HEK293 (cell line): ENCODE results near the gene EDARADD.

Source experiments
- BCL11A ChIP-seq: fragments of 450-650 bp; formaldehyde crosslinking; IDR thresholded peaks from 2 replicates; pipeline ENCODE4 v1.5.1; 2016; ENCODE audit warnings: low read depth, missing biosample characterization, missing genetic modification characterization
- BCL11B ChIP-seq: fragments of 450-650 bp; formaldehyde crosslinking; IDR thresholded peaks from 2 replicates; pipeline ENCODE4 v1.5.1; 2016; ENCODE audit warnings: low read depth, missing biosample characterization, missing genetic modification characterization
- GLIS2 ChIP-seq: fragments of 450-650 bp; formaldehyde crosslinking; IDR thresholded peaks from 2 replicates; pipeline ENCODE4 v1.5.1; 2016; ENCODE audit warnings: missing biosample characterization, missing genetic modification characterization
- HOXA7 ChIP-seq: sonication (generic); formaldehyde crosslinking; IDR thresholded peaks from 2 replicates; pipeline ENCODE4 v1.8.1; 2022; ENCODE audit warnings: missing genetic modification reagents, borderline replicate concordance
- KLF1 ChIP-seq: fragments of 450-650 bp; formaldehyde crosslinking; IDR thresholded peaks from 2 replicates; pipeline ENCODE4 v1.5.1; 2016; ENCODE audit warnings: missing biosample characterization, missing genetic modification characterization
- KLF10 ChIP-seq: fragments of 450-650 bp; IDR thresholded peaks from 2 replicates; pipeline ENCODE4 v1.5.1; 2018; ENCODE audit warnings: missing biosample characterization, mild to moderate bottlenecking, missing genetic modification characterization
- KLF8 ChIP-seq: fragments of 450-650 bp; formaldehyde crosslinking; IDR thresholded peaks from 2 replicates; pipeline ENCODE4 v1.5.1; 2016; ENCODE audit warnings: missing biosample characterization, missing genetic modification characterization
- MYNN ChIP-seq: fragments of 450-650 bp; formaldehyde crosslinking; IDR thresholded peaks from 2 replicates; pipeline ENCODE4 v1.5.1; 2016; ENCODE audit warnings: missing biosample characterization, missing genetic modification characterization, borderline replicate concordance
- MZF1 ChIP-seq: fragments of 450-650 bp; formaldehyde crosslinking; IDR thresholded peaks from 2 replicates; pipeline ENCODE4 v1.5.1; 2017; ENCODE audit warnings: missing biosample characterization, missing genetic modification characterization, borderline replicate concordance
- PRDM1 ChIP-seq: fragments of 450-650 bp; formaldehyde crosslinking; IDR thresholded peaks from 2 replicates; pipeline ENCODE4; 2016; ENCODE audit warnings: missing biosample characterization, missing genetic modification characterization
- SCRT2 ChIP-seq: fragments of 450-650 bp; formaldehyde crosslinking; IDR thresholded peaks from 2 replicates; pipeline ENCODE4 v1.5.1; 2016; ENCODE audit warnings: missing biosample characterization, missing genetic modification characterization
- SP7 ChIP-seq: fragments of 450-650 bp; formaldehyde crosslinking; IDR thresholded peaks from 2 replicates; pipeline ENCODE4 v1.5.1; 2016; ENCODE audit warnings: missing biosample characterization, missing genetic modification characterization
- TRIM28 ChIP-seq: IDR thresholded peaks from 2 replicates; pipeline ENCODE4 v1.6.1; 2011; ENCODE audit warnings: low read length, control low read depth, borderline replicate concordance
- WT1 ChIP-seq: fragments of 450-650 bp; formaldehyde crosslinking; IDR thresholded peaks from 2 replicates; pipeline ENCODE4 v1.5.1; 2016; ENCODE audit warnings: missing biosample characterization, missing genetic modification characterization
- ZBTB21 ChIP-seq: fragments of 450-650 bp; formaldehyde crosslinking; IDR thresholded peaks from 2 replicates; pipeline ENCODE4 v1.5.1; 2017; ENCODE audit warnings: missing biosample characterization, missing genetic modification characterization
- ZBTB44 ChIP-seq: fragments of 450-650 bp; IDR thresholded peaks from 2 replicates; pipeline ENCODE4 v1.5.1; 2018; ENCODE audit warnings: missing biosample characterization, mild to moderate bottlenecking, missing genetic modification characterization
- ZFHX2 ChIP-seq: fragments of 450-650 bp; formaldehyde crosslinking; conservative IDR thresholded peaks from 2 replicates; pipeline ENCODE4 v1.5.1; 2016; ENCODE audit warnings: missing biosample characterization, missing genetic modification characterization
- ZNF19 ChIP-seq: fragments of 450-650 bp; formaldehyde crosslinking; IDR thresholded peaks from 2 replicates; pipeline ENCODE4; 2016; ENCODE audit warnings: missing biosample characterization, missing genetic modification characterization, low read depth
- ZNF223 ChIP-seq: fragments of 450-650 bp; formaldehyde crosslinking; IDR thresholded peaks from 2 replicates; pipeline ENCODE4 v1.5.1; 2016; ENCODE audit warnings: missing biosample characterization, missing genetic modification characterization
- ZNF24 ChIP-seq: fragments of 450-650 bp; formaldehyde crosslinking; IDR thresholded peaks from 2 replicates; pipeline ENCODE4 v1.5.1; 2016; ENCODE audit warnings: missing biosample characterization, missing genetic modification characterization
- ZNF354C ChIP-seq: fragments of 450-650 bp; formaldehyde crosslinking; IDR thresholded peaks from 2 replicates; pipeline ENCODE4 v1.5.1; 2016; ENCODE audit warnings: missing biosample characterization, missing genetic modification characterization, low read depth, borderline replicate concordance
- ZNF391 ChIP-seq: fragments of 450-650 bp; formaldehyde crosslinking; IDR thresholded peaks from 2 replicates; pipeline ENCODE4 v1.5.1; 2016; ENCODE audit warnings: low read depth, missing biosample characterization, missing genetic modification characterization, borderline replicate concordance
- ZNF501 ChIP-seq: fragments of 450-650 bp; formaldehyde crosslinking; IDR thresholded peaks from 2 replicates; pipeline ENCODE4 v1.5.1; 2016; ENCODE audit warnings: missing biosample characterization, missing genetic modification characterization
- ZNF518A ChIP-seq: fragments of 450-650 bp; formaldehyde crosslinking; conservative IDR thresholded peaks from 2 replicates; pipeline ENCODE4 v1.5.1; 2016; ENCODE audit warnings: low read depth, missing biosample characterization, missing genetic modification characterization
- ZNF677 ChIP-seq: fragments of 450-650 bp; IDR thresholded peaks from 2 replicates; pipeline ENCODE4 v1.5.0; 2018; ENCODE audit warnings: missing biosample characterization, mild to moderate bottlenecking, missing genetic modification characterization, moderate library complexity
- ZNF747 ChIP-seq: fragments of 450-650 bp; formaldehyde crosslinking; IDR thresholded peaks from 2 replicates; pipeline ENCODE4 v1.5.1; 2016; ENCODE audit warnings: missing biosample characterization, missing genetic modification characterization
- ZNF843 ChIP-seq: fragments of 450-650 bp; formaldehyde crosslinking; IDR thresholded peaks from 2 replicates; pipeline ENCODE4 v1.5.1; 2016; ENCODE audit warnings: missing biosample characterization, missing genetic modification characterization
- TF ChIP-seq, protein P1 (sequence below): fragments of 450-650 bp; formaldehyde crosslinking; IDR thresholded peaks from 2 replicates; pipeline ENCODE4 v1.5.1; 2017; ENCODE audit warnings: missing biosample characterization, missing genetic modification characterization
- TF ChIP-seq, protein P2 (sequence below): fragments of 450-650 bp; formaldehyde crosslinking; optimal IDR thresholded peaks from 2 replicates; pipeline ENCODE3; 2016; ENCODE audit warnings: missing biosample characterization, mild to moderate bottlenecking, missing genetic modification characterization
- TF ChIP-seq, protein P3 (sequence below): fragments of 450-650 bp; formaldehyde crosslinking; IDR thresholded peaks from 2 replicates; pipeline ENCODE4 v1.5.1; 2016; ENCODE audit warnings: missing biosample characterization, missing genetic modification characterization, low read depth

Gene EDARADD

GRCh38 chr1:236471653-236472052 is 77.6 kb downstream of the EDARADD start (continued):
- TF ChIP-seq ZBTB44 (tag by site-specific recombination) (peak; percentile 96), ZNF501 (tag by site-specific recombination) (peak; percentile 79), SP7 (tag by site-specific recombination) (peak; percentile 99), ZNF747 (tag by site-specific recombination) (no peak), GLIS2 (tag by site-specific recombination) (no peak), WT1 (tag by site-specific recombination) (peak; percentile 94), ZFHX2 (tag by site-specific recombination) (no peak), ZNF223 (tag by site-specific recombination) (0 out of 2 replicates have a peak, but pooled peaks have one; percentile 9), MYNN (tag by site-specific recombination) (peak; percentile 39; the same call in 1 of the 2 replicates), ZNF843 (tag by site-specific recombination) (peak; percentile 98), BCL11B (peak; percentile 87; the same call in 1 of the 2 replicates), ZNF354C (no peak), ZNF391 (tag by site-specific recombination) (0 out of 2 replicates have a peak, but pooled peaks have one; percentile 38), PRDM1 (tag by site-specific recombination) (peak; percentile 77; the same call in 1 of the 2 replicates), ZBTB21 (peak; percentile 93), SCRT2 (tag by site-specific recombination) (peak; percentile 99), TRIM28 (peak; percentile 91; the same call in 1 of the 2 replicates), KLF8 (peak; percentile 39; the same call in 1 of the 2 replicates), KLF10 (tag by site-specific recombination) (peak; percentile 54), ZNF518A (tag by site-specific recombination) (0 out of 2 replicates have a peak, but pooled peaks have one; percentile 33), HOXA7 (CRISPR knock-in tag) (no peak), BCL11A (tag by site-specific recombination) (peak; percentile 74; the same call in 1 of the 2 replicates), KLF1 (peak; percentile 33; the same call in 1 of the 2 replicates), ZNF19 (tag by site-specific recombination) (no peak), ZNF24 (tag by site-specific recombination) (peak; percentile 93), MZF1 (tag by site-specific recombination) (peak; percentile 56; the same call in 1 of the 2 replicates), ZNF677 (no peak)
- TF ChIP-seq, protein P1, sequence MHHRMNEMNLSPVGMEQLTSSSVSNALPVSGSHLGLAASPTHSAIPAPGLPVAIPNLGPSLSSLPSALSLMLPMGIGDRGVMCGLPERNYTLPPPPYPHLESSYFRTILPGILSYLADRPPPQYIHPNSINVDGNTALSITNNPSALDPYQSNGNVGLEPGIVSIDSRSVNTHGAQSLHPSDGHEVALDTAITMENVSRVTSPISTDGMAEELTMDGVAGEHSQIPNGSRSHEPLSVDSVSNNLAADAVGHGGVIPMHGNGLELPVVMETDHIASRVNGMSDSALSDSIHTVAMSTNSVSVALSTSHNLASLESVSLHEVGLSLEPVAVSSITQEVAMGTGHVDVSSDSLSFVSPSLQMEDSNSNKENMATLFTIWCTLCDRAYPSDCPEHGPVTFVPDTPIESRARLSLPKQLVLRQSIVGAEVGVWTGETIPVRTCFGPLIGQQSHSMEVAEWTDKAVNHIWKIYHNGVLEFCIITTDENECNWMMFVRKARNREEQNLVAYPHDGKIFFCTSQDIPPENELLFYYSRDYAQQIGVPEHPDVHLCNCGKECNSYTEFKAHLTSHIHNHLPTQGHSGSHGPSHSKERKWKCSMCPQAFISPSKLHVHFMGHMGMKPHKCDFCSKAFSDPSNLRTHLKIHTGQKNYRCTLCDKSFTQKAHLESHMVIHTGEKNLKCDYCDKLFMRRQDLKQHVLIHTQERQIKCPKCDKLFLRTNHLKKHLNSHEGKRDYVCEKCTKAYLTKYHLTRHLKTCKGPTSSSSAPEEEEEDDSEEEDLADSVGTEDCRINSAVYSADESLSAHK (tag by site-specific recombination) = no peak
- TF ChIP-seq, protein P2, sequence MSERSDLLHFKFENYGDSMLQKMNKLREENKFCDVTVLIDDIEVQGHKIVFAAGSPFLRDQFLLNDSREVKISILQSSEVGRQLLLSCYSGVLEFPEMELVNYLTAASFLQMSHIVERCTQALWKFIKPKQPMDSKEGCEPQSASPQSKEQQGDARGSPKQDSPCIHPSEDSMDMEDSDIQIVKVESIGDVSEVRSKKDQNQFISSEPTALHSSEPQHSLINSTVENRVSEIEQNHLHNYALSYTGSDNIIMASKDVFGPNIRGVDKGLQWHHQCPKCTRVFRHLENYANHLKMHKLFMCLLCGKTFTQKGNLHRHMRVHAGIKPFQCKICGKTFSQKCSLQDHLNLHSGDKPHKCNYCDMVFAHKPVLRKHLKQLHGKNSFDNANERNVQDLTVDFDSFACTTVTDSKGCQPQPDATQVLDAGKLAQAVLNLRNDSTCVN (tag by site-specific recombination) = no peak
- TF ChIP-seq, protein P3, sequence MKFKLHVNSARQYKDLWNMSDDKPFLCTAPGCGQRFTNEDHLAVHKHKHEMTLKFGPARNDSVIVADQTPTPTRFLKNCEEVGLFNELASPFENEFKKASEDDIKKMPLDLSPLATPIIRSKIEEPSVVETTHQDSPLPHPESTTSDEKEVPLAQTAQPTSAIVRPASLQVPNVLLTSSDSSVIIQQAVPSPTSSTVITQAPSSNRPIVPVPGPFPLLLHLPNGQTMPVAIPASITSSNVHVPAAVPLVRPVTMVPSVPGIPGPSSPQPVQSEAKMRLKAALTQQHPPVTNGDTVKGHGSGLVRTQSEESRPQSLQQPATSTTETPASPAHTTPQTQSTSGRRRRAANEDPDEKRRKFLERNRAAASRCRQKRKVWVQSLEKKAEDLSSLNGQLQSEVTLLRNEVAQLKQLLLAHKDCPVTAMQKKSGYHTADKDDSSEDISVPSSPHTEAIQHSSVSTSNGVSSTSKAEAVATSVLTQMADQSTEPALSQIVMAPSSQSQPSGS = peak; percentile 89
